H9 (cell line): ENCODE measurements around the gene ASB7. TPM values are rescaled to one million over a fixed set of nuclear protein-coding genes. Genes with fewer than 3 reads are reported as not detected.

Experiments
- DNase-seq: peaks from one replicate; pipeline ENCODE4 v3.0.0-alpha.2; 2017
- H2AFZ ChIP-seq: one replicate; pipeline ENCODE4 v1.6.1; 2013; ENCODE audit warnings: mild to moderate bottlenecking, low read length, control low read depth, moderate library complexity
- H2AK5ac ChIP-seq: 2 replicates; pipeline ENCODE4 v1.6.1; 2013; ENCODE audit warnings: low read length, control low read depth, mixed read lengths; ENCODE audit not compliant: insufficient read length
- H2BK120ac ChIP-seq: one replicate; pipeline ENCODE4 v1.6.1; 2013; ENCODE audit warnings: low read depth, mild to moderate bottlenecking, low read length, control low read depth, inconsistent platforms; ENCODE audit not compliant: poor library complexity, severe bottlenecking
- H2BK12ac ChIP-seq: 2 replicates; pipeline ENCODE4 v1.6.1; 2013; ENCODE audit warnings: low read length, control low read depth, mixed read lengths, low read depth; ENCODE audit not compliant: insufficient read length
- H2BK15ac ChIP-seq: 2 replicates; pipeline ENCODE4 v1.6.1; 2013; ENCODE audit warnings: low read depth, low read length, control low read depth
- H2BK20ac ChIP-seq: one replicate; pipeline ENCODE4 v1.6.1; 2013; ENCODE audit warnings: low read depth, mild to moderate bottlenecking, low read length, control low read depth, inconsistent platforms; ENCODE audit not compliant: poor library complexity, severe bottlenecking
- H2BK5ac ChIP-seq: 2 replicates; pipeline ENCODE4 v1.6.1; 2013; ENCODE audit warnings: low read length, control low read depth, mixed read lengths; ENCODE audit not compliant: insufficient read length
- H3K14ac ChIP-seq: 2 replicates; pipeline ENCODE4 v1.6.1; 2013; ENCODE audit warnings: low read length, control low read depth; ENCODE audit not compliant: insufficient read depth
- H3K18ac ChIP-seq: 2 replicates; pipeline ENCODE4 v1.6.1; 2013; ENCODE audit warnings: low read depth, mild to moderate bottlenecking, mixed read lengths, low read length, control low read depth; ENCODE audit not compliant: insufficient read length
- H3K23ac ChIP-seq: 2 replicates; pipeline ENCODE4 v1.6.1; 2013; ENCODE audit warnings: low read length, control low read depth, mixed read lengths, low read depth; ENCODE audit not compliant: insufficient read length
- H3K23me2 ChIP-seq: 2 replicates; pipeline ENCODE4 v1.6.1; 2013; ENCODE audit warnings: low read depth, mild to moderate bottlenecking, mixed read lengths, low read length, control low read depth; ENCODE audit not compliant: insufficient read length, poor library complexity, severe bottlenecking
- H3K27ac ChIP-seq: 2 replicates; pipeline ENCODE4 v1.5.1; 2013; ENCODE audit warnings: low read length, control low read depth, mixed read lengths, low read depth; ENCODE audit not compliant: insufficient read length
- H3K27me3 ChIP-seq: 2 replicates; pipeline ENCODE4 v1.6.1; 2013; ENCODE audit warnings: low read length, control low read depth, inconsistent platforms; ENCODE audit not compliant: insufficient read depth
- H3K4ac ChIP-seq: 2 replicates; pipeline ENCODE4 v1.6.1; 2013; ENCODE audit warnings: low read depth, mild to moderate bottlenecking, control low read depth, inconsistent platforms, low read length, moderate library complexity
- H3K4me1 ChIP-seq: 2 replicates; pipeline ENCODE4 v1.6.1; 2013; ENCODE audit warnings: low read length, control low read depth, inconsistent platforms; ENCODE audit not compliant: insufficient read depth
- H3K4me2 ChIP-seq: 2 replicates; pipeline ENCODE4 v1.6.1; 2013; ENCODE audit warnings: low read length, control low read depth, mixed read lengths; ENCODE audit not compliant: insufficient read length, insufficient read depth
- H3K56ac ChIP-seq: 2 replicates; pipeline ENCODE4 v1.6.1; 2013; ENCODE audit warnings: low read depth, mild to moderate bottlenecking, mixed read lengths, low read length, control low read depth; ENCODE audit not compliant: insufficient read length
- H3K79me1 ChIP-seq: 2 replicates; pipeline ENCODE4 v1.6.1; 2013; ENCODE audit warnings: low read depth, mild to moderate bottlenecking, moderate library complexity, low read length, control low read depth, inconsistent platforms; ENCODE audit not compliant: insufficient read depth, poor library complexity, severe bottlenecking
- H3K79me2 ChIP-seq: 2 replicates; pipeline ENCODE4 v1.6.1; 2013; ENCODE audit warnings: low read length, control low read depth, inconsistent platforms; ENCODE audit not compliant: insufficient read depth
- H3K9ac ChIP-seq: 2 replicates; pipeline ENCODE4 v1.6.1; 2013; ENCODE audit warnings: low read length, control low read depth, mixed read lengths; ENCODE audit not compliant: insufficient read length; ENCODE audit errors: extremely low read depth
- H3K9me3 ChIP-seq: one replicate; pipeline ENCODE4 v1.6.1; 2013; ENCODE audit warnings: low read depth, low read length, inconsistent platforms; ENCODE audit not compliant: control insufficient read depth
- H3T11ph ChIP-seq: one replicate; pipeline ENCODE4 v1.6.1; 2013; ENCODE audit warnings: mild to moderate bottlenecking, low read length, control low read depth, inconsistent platforms
- H4K20me1 ChIP-seq: one replicate; pipeline ENCODE4 v1.6.1; 2013; ENCODE audit not compliant: control insufficient read depth, insufficient read length, insufficient read depth
- H4K5ac ChIP-seq: 2 replicates; pipeline ENCODE4 v1.6.1; 2013; ENCODE audit warnings: low read depth, mild to moderate bottlenecking, mixed read lengths, low read length, control low read depth; ENCODE audit not compliant: insufficient read length
- H4K8ac ChIP-seq: replicated peaks from 2 replicates; pipeline ENCODE4 v1.6.1; 2013; ENCODE audit warnings: low read length, control low read depth, mixed read lengths, low read depth; ENCODE audit not compliant: insufficient read length
- H4K91ac ChIP-seq: 2 replicates; pipeline ENCODE4 v1.6.1; 2013; ENCODE audit warnings: low read depth, mild to moderate bottlenecking, moderate library complexity, mixed read lengths, low read length, control low read depth; ENCODE audit not compliant: insufficient read length
- H3K27ac Mint-ChIP-seq, 3 experiments: 2 replicates in 2 of 3; 3 replicates in 1 of 3; pipeline ENCODE4 v1.8.0; 2020 to 2021; ENCODE audit warnings: mixed read lengths in 3 of 3, mild to moderate bottlenecking in 1 of 3, moderate library complexity in 1 of 3
- H3K27me3 Mint-ChIP-seq: 2 replicates; pipeline ENCODE4 v1.8.0; 2021; ENCODE audit warnings: low read depth, mild to moderate bottlenecking, moderate library complexity, mixed read lengths
- H3K36me3 Mint-ChIP-seq, 3 experiments: 2 replicates in 2 of 3; 3 replicates in 1 of 3; pipeline ENCODE4 v1.8.0; 2020 to 2021; ENCODE audit warnings: low read depth in 3 of 3, mixed read lengths in 3 of 3; ENCODE audit not compliant: insufficient read depth in 1 of 3
- H3K4me1 Mint-ChIP-seq, 2 experiments: 2 replicates each; pipeline ENCODE4 v1.8.0; 2020; ENCODE audit warnings: mixed read lengths in 2 of 2
- H3K4me3 Mint-ChIP-seq, 2 experiments: 2 replicates in 1 of 2; 3 replicates in 1 of 2; pipeline ENCODE4 v1.8.0; 2020 to 2021; ENCODE audit warnings: mild to moderate bottlenecking in 2 of 2, mixed read lengths in 2 of 2, moderate library complexity in 1 of 2
- H3K9me3 Mint-ChIP-seq, 2 experiments: 2 replicates in 1 of 2; 3 replicates in 1 of 2; pipeline ENCODE4 v1.8.0; 2020; ENCODE audit warnings: mild to moderate bottlenecking in 2 of 2, mixed read lengths in 2 of 2, moderate library complexity in 1 of 2
- CTCF ChIP-seq: fragments of 200-600 bp; sonication (generic); conservative IDR thresholded peaks from 3 replicates; pipeline ENCODE4 v1.8.0; 2021; ENCODE audit warnings: antibody characterized with exemption, mild to moderate bottlenecking
- WGBS: extraction: QIAGEN DNeasy Blood & Tissue Kit; methylation state at CpG from one replicate; pipeline ENCODE4 v1.1.7; 2013; ENCODE audit warnings: missing lambda C conversion rate, low lambda C conversion rate, mixed read lengths; ENCODE audit not compliant: insufficient read length; ENCODE audit errors: extremely low coverage; 5-methylcytosine and 5-hydroxymethylcytosine counted together
- total RNA-seq: library from RNA; stranded (reverse); gene quantifications from 2 replicates; pipeline ENCODE4 v1.2.1, GENCODE V29; 2021

ASB7 gene
- total RNA-seq, 1 experiment from 2014 or later, result 12.8 TPM

GRCh38 chr15:100695048-100695447 lies 92.7 kb downstream of the ASB7 start:
- no peaks in the 10 kb centered on the region for H4K20me1 ChIP-seq
- no peak overlapping the region for H3K4ac ChIP-seq
- H3K27me3 Mint-ChIP-seq, result peaks cover 6% of the 10 kb centered on the region
- no peak overlapping the region for H3K18ac ChIP-seq
- H2AFZ ChIP-seq, result no peak overlapping the region
- no peak overlapping the region for H3K27ac ChIP-seq
- no peak overlapping the region for H2BK20ac ChIP-seq
- H4K8ac ChIP-seq, result no peak overlapping the region
- no peak overlapping the region for H3K4me2 ChIP-seq
- H4K5ac ChIP-seq, result no peak overlapping the region
- no peaks in the 10 kb centered on the region for H3K9me3 ChIP-seq
- no peaks in the 10 kb centered on the region for H3K4me1 Mint-ChIP-seq
- H3K9ac ChIP-seq, result no peak overlapping the region
- no peak overlapping the region for H2BK5ac ChIP-seq
- DNase-seq, result no peak
- H2BK12ac ChIP-seq, result no peak overlapping the region
- no peaks in the 10 kb centered on the region for H3K4me1 ChIP-seq
- no peak overlapping the region for H3K23ac ChIP-seq
- H3K36me3 Mint-ChIP-seq, result no peaks in the 10 kb centered on the region
- no peaks in the 10 kb centered on the region for H3K23me2 ChIP-seq
- H3T11ph ChIP-seq, result no peak overlapping the region
- peaks cover 0 to 2% of the 10 kb centered on the region in 2 experiments; a peak in 2 of 5 replicates for H3K9me3 Mint-ChIP-seq
- TF ChIP-seq CTCF, result no peak
- no CpG with 5 or more reads among the region's 3 CpGs for WGBS
- no peak overlapping the region for H2BK15ac ChIP-seq
- H2AK5ac ChIP-seq, result no peak overlapping the region
- H4K91ac ChIP-seq, result no peak overlapping the region
- no peak overlapping the region for H2BK120ac ChIP-seq
- no peaks in the 10 kb centered on the region for H3K79me2 ChIP-seq
- H3K27me3 ChIP-seq, result no peaks in the 10 kb centered on the region
- H3K4me3 Mint-ChIP-seq, result no peak overlapping the region
- H3K79me1 ChIP-seq, result no peaks in the 10 kb centered on the region
- H3K27ac Mint-ChIP-seq, result no peak overlapping the region
- no peak overlapping the region for H3K14ac ChIP-seq
- H3K56ac ChIP-seq, result no peak overlapping the region
